ENCODE data around the gene M6PR.

DNA sequence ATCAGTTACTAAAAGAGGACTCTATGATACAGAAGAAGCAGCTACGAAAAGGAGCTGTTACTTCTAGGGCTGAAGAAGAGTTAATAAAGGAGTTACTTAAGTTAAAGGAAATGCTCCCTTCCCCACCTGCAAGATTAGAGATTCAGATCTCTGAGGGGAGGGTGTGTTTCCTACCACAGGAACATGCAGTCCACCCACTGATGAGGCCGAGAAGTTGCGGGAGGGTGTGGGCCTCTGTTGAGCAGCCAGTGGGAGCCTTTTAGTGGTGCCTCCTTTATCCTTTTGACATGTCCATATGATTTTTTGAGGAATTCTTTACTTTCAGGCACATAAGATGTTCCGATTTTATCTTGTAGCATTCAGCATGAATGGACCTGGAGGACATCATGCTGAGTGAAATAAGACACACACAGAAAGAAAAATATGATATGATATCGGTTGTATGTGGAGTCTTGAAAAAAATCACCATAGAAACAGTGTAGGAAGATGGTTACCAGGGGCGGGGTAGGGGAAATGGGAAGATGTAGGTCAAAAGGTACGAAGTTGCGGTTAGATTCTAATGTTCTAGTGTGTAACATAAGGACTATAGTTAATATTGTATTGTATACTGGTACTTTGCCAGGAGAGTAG, 4.4 kb upstream of the M6PR start:
- no peak for TF ChIP-seq RAD21 (conservative IDR thresholded peaks at IDR 0.05)
- TF ChIP-seq, protein P1, sequence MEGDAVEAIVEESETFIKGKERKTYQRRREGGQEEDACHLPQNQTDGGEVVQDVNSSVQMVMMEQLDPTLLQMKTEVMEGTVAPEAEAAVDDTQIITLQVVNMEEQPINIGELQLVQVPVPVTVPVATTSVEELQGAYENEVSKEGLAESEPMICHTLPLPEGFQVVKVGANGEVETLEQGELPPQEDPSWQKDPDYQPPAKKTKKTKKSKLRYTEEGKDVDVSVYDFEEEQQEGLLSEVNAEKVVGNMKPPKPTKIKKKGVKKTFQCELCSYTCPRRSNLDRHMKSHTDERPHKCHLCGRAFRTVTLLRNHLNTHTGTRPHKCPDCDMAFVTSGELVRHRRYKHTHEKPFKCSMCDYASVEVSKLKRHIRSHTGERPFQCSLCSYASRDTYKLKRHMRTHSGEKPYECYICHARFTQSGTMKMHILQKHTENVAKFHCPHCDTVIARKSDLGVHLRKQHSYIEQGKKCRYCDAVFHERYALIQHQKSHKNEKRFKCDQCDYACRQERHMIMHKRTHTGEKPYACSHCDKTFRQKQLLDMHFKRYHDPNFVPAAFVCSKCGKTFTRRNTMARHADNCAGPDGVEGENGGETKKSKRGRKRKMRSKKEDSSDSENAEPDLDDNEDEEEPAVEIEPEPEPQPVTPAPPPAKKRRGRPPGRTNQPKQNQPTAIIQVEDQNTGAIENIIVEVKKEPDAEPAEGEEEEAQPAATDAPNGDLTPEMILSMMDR (IDR thresholded peaks at IDR 0.05; ENCODE audit: poor library complexity, severe bottlenecking), result no peak
- TF ChIP-seq, protein P2, sequence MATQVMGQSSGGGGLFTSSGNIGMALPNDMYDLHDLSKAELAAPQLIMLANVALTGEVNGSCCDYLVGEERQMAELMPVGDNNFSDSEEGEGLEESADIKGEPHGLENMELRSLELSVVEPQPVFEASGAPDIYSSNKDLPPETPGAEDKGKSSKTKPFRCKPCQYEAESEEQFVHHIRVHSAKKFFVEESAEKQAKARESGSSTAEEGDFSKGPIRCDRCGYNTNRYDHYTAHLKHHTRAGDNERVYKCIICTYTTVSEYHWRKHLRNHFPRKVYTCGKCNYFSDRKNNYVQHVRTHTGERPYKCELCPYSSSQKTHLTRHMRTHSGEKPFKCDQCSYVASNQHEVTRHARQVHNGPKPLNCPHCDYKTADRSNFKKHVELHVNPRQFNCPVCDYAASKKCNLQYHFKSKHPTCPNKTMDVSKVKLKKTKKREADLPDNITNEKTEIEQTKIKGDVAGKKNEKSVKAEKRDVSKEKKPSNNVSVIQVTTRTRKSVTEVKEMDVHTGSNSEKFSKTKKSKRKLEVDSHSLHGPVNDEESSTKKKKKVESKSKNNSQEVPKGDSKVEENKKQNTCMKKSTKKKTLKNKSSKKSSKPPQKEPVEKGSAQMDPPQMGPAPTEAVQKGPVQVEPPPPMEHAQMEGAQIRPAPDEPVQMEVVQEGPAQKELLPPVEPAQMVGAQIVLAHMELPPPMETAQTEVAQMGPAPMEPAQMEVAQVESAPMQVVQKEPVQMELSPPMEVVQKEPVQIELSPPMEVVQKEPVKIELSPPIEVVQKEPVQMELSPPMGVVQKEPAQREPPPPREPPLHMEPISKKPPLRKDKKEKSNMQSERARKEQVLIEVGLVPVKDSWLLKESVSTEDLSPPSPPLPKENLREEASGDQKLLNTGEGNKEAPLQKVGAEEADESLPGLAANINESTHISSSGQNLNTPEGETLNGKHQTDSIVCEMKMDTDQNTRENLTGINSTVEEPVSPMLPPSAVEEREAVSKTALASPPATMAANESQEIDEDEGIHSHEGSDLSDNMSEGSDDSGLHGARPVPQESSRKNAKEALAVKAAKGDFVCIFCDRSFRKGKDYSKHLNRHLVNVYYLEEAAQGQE (IDR thresholded peaks at IDR 0.05; ENCODE audit: borderline replicate concordance), result no peak
